Keratinocyte (primary cell): ENCODE measurements around the gene SYCE3.

Source experiments
- EZH2 ChIP-seq: IDR thresholded peaks from one replicate; pipeline ENCODE4 v1.6.1; 2012; ENCODE audit warnings: inconsistent platforms, mild to moderate bottlenecking, low read length, moderate library complexity
- TF ChIP-seq, protein P1 (sequence below), 3 experiments: IDR thresholded peaks in 1 of 3; conservative IDR thresholded peaks in 1 of 3; optimal IDR thresholded peaks in 1 of 3; 2 replicates in 2 of 3; 3 replicates in 1 of 3; pipeline versions ENCODE3 to v1.5.1; 2011; ENCODE audit warnings: low read length in 3 of 3, mild to moderate bottlenecking in 3 of 3, moderate library complexity in 2 of 3, control low read depth in 1 of 3, inconsistent platforms in 1 of 3; ENCODE audit not compliant: insufficient read depth in 2 of 3; ENCODE audit errors: extremely low read depth in 1 of 3

DNA sequence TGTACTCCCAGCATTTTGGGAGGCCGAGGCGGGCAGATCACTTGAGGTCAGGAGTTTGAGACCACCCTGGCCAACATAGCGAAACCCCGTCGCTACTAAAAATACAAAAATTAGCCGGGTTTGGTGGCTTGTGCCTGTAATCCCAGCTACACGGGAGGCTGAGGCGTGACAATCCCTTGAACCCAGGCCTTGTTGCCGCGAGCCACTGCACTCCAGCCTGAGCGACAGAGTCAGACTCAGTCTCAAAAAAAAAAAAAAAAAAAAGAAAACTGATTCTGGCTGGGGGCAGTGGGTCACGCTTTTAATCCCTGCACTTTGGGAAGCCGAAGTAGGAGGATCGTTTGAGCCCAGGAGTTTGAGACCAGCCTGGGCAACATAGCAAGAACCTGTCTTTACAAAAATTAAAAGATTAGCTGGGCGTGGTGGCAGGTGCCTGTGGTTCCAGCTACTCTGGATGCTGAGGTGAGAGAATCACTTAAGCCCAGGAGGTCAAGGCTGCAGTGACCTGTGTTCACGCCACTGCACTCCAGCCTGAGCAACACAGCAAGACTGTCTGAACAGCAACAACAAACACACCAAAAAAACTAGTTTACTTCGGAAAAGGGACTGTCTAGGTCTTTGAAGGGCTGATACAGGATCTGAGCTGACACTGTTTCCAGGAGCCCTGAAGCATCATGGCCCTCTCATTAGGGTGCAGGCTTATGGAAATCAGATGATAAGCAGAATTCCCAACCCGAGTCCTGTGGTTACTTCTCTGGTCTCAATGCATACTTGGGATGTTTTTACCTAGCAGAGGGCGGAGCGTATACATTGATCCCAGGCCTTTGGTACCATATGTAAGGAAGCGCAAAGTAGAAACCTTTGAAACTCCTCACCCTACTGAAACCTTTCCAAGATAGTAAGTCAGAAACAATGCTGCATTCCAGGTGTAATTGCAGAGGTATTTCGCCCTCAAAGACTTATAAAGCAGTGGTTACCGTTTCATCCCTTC is 21.7 kb upstream of the SYCE3 start:
- TF ChIP-seq EZH2 = no peak
- TF ChIP-seq, protein P1, sequence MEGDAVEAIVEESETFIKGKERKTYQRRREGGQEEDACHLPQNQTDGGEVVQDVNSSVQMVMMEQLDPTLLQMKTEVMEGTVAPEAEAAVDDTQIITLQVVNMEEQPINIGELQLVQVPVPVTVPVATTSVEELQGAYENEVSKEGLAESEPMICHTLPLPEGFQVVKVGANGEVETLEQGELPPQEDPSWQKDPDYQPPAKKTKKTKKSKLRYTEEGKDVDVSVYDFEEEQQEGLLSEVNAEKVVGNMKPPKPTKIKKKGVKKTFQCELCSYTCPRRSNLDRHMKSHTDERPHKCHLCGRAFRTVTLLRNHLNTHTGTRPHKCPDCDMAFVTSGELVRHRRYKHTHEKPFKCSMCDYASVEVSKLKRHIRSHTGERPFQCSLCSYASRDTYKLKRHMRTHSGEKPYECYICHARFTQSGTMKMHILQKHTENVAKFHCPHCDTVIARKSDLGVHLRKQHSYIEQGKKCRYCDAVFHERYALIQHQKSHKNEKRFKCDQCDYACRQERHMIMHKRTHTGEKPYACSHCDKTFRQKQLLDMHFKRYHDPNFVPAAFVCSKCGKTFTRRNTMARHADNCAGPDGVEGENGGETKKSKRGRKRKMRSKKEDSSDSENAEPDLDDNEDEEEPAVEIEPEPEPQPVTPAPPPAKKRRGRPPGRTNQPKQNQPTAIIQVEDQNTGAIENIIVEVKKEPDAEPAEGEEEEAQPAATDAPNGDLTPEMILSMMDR (optimal IDR thresholded peaks at IDR 0.05 in 1 of 3, IDR thresholded peaks at IDR 0.05 in 1 of 3, conservative IDR thresholded peaks at IDR 0.05 in 1 of 3; ENCODE audit: extremely low read depth in 1 of 3, insufficient read depth in 2 of 3, low read length in 3 of 3) = no peak
